ENCODE data around the gene RECQL5. TPM values are rescaled to one million over a fixed set of nuclear protein-coding genes. Genes with fewer than 3 reads are reported as not detected.

The RECQL5 gene
- polyA plus RNA-seq, 1 of the 3 experiments (the other 2 are of a cell fraction), result 25.3 TPM

- ChIA-PET POLR2A (no interaction called here), CTCF (interaction anchor here (0.7 to 31.7 kb wide), 4 partner anchors 10 to 100 kb away, joined by 3 to 1189 read pairs (median 100); partner anchors contain the start of gene SMIM5)
Observed at GRCh38 chr17:75647921-75648320, 19.0 kb downstream of the RECQL5 start.

GRCh38 chr17:75647061-75647460 lies 19.9 kb downstream of the RECQL5 start:
- H3K27me3 ChIP-seq (ENCODE audit: insufficient read depth), result no peaks in the 10 kb centered on the region
- no peak overlapping the region for H2AFZ ChIP-seq (ENCODE audit: low read depth)
- no peak for TF ChIP-seq PBX3 (IDR thresholded peaks at IDR 0.05)
- TF ChIP-seq RAD21 (IDR thresholded peaks at IDR 0.05; ENCODE audit: low read length), result no peak
- TF ChIP-seq NRF1 (IDR thresholded peaks at IDR 0.05; ENCODE audit: low read depth, low read length), result no peak
- TF ChIP-seq USF2 (IDR thresholded peaks at IDR 0.05; ENCODE audit: borderline replicate concordance, low read depth, low read length), result no peak
- TF ChIP-seq RCOR1 (IDR thresholded peaks at IDR 0.05; ENCODE audit: low read length), result no peak
- no peak for TF ChIP-seq RFX5 (IDR thresholded peaks at IDR 0.05; ENCODE audit: low read length)
- TF ChIP-seq, protein P1, sequence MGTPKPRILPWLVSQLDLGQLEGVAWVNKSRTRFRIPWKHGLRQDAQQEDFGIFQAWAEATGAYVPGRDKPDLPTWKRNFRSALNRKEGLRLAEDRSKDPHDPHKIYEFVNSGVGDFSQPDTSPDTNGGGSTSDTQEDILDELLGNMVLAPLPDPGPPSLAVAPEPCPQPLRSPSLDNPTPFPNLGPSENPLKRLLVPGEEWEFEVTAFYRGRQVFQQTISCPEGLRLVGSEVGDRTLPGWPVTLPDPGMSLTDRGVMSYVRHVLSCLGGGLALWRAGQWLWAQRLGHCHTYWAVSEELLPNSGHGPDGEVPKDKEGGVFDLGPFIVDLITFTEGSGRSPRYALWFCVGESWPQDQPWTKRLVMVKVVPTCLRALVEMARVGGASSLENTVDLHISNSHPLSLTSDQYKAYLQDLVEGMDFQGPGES (IDR thresholded peaks at IDR 0.05; ENCODE audit: low read depth, low read length), result no peak
- no peak overlapping the region for H3K9ac ChIP-seq
- H3K4me3 ChIP-seq (ENCODE audit: low read depth in 2 of 2, low read length in 1 of 2), result no peak overlapping the region
- H3K4me1 ChIP-seq (ENCODE audit: control insufficient read depth in 1 of 2, insufficient read depth in 2 of 2, low read depth in 1 of 2, low read length in 1 of 2), result no peaks in the 10 kb centered on the region; a peak in 1 of 4 replicates
- H3K9me3 ChIP-seq, result no peaks in the 10 kb centered on the region
- H3K27ac ChIP-seq (ENCODE audit: low read depth in 2 of 2, low read length in 1 of 2), result no peak overlapping the region; a peak in 1 of 4 replicates
- ChIA-PET CTCF (interaction anchor here (1.6 to 31.7 kb wide), 5 partner anchors 11 to 104 kb away, joined by 4 to 1370 read pairs (median 8); partner anchors contain the start of genes GALK1 and SMIM5), POLR2A (interaction anchor here (1.0 kb wide), 1 partner anchor 8 kb away, joined by 3 read pairs; no protein-coding TSS in a partner anchor)
- H3K9me2 ChIP-seq, result no peaks in the 10 kb centered on the region
- WGBS (ENCODE audit: low lambda C conversion rate), result 87% methylated on average over 5 of the region's 7 CpGs
- no peaks in the 10 kb centered on the region for H3F3A ChIP-seq (replicated peaks; ENCODE audit: insufficient read depth)
- H3K36me3 ChIP-seq (replicated peaks in 1 of 2; ENCODE audit: control insufficient read depth in 1 of 2, insufficient read depth in 2 of 2, low read length in 1 of 2), result peaks cover 23 to 53% of the 10 kb centered on the region in 2 experiments
- no peaks in the 10 kb centered on the region for H4K20me1 ChIP-seq (ENCODE audit: insufficient read depth)
- no peaks in the 10 kb centered on the region for H3K79me2 ChIP-seq (ENCODE audit: insufficient read depth)
- peak; percentile 25 for DNase-seq
- H3K4me2 ChIP-seq, result no peak overlapping the region

More at GRCh38 chr17:75647921-75648320, 19.0 kb downstream of the RECQL5 start:
- TF ChIP-seq EP300 (IDR thresholded peaks at IDR 0.05; ENCODE audit: borderline replicate concordance in 1 of 2, low read depth in 1 of 2, low read length in 1 of 2) (no peak), FOXM1 (IDR thresholded peaks at IDR 0.05; ENCODE audit: low read depth) (no peak), POLR2AphosphoS5 (IDR thresholded peaks at IDR 0.05; ENCODE audit: low read depth, low read length) (no peak), TAF1 (IDR thresholded peaks at IDR 0.05; ENCODE audit: borderline replicate concordance, low read depth, low read length) (no peak), GATA2 (CRISPR knock-in tag; IDR thresholded peaks at IDR 0.05) (no peak)
- no peak overlapping the region for H3K4me2 ChIP-seq
- no peaks in the 10 kb centered on the region for H4K20me1 ChIP-seq (ENCODE audit: insufficient read depth)
- H3K9me2 ChIP-seq, result no peaks in the 10 kb centered on the region
- no peak overlapping the region for H3K9ac ChIP-seq
- H3F3A ChIP-seq (replicated peaks; ENCODE audit: insufficient read depth), result no peaks in the 10 kb centered on the region
- no peaks in the 10 kb centered on the region for H3K79me2 ChIP-seq (ENCODE audit: insufficient read depth)
- no peaks in the 10 kb centered on the region for H3K27me3 ChIP-seq (ENCODE audit: insufficient read depth)
- H3K4me3 ChIP-seq (ENCODE audit: low read depth in 2 of 2, low read length in 1 of 2), result no peak overlapping the region
- no peaks in the 10 kb centered on the region; a peak in 1 of 4 replicates for H3K4me1 ChIP-seq (ENCODE audit: control insufficient read depth in 1 of 2, insufficient read depth in 2 of 2, low read depth in 1 of 2, low read length in 1 of 2)
- WGBS (ENCODE audit: low lambda C conversion rate), result 97% methylated on average over 7 of the region's 7 CpGs
- H3K36me3 ChIP-seq (replicated peaks in 1 of 2; ENCODE audit: control insufficient read depth in 1 of 2, insufficient read depth in 2 of 2, low read length in 1 of 2), result peaks cover 23 to 48% of the 10 kb centered on the region in 2 experiments
- H2AFZ ChIP-seq (ENCODE audit: low read depth), result no peak overlapping the region
- no peak for DNase-seq
- H3K27ac ChIP-seq (ENCODE audit: low read depth in 2 of 2, low read length in 1 of 2), result no peak overlapping the region
- no peaks in the 10 kb centered on the region for H3K9me3 ChIP-seq
